ENCODE results near the gene ALDH3B2. TPM values are rescaled to one million over a fixed set of nuclear protein-coding genes. Genes with fewer than 3 reads are reported as not detected.
"Not testable (repeated sequence)": the region's sequence is repeated elsewhere in the genome, so short reads cannot be mapped to it uniquely, and the experiment has no call there.

Gene ALDH3B2
- not detected for total RNA-seq

GRCh38 chr11:67674442-67674871 is at the start of gene ALDH3B2:
Gene ALDH3B2, minus strand, starts transcription at chr11:67674623. Its CDS starts 7,688 bp downstream, at chr11:67666935.
- DNase-seq (ENCODE audit: low spot score): no peak
- no peak for ATAC-seq

DNA sequence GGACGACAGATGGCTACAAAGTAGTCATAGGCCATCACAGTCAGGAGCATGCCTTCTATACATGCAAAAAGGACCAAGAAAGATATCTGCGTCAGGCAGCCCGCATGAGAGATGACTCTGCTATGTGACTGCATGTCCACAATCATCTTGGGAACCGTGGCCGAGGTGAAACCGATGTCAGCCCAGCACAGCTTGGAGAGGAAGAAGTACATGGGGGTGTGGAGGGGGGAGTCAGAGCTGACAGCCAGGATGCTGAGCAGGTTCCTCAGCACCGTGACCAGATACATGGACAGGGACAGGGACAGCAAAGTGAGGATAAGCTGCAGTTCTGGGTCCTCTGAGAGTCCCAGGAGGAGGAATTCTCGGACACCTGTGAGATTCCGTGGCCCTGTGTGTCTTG is 48.6 kb upstream of the ALDH3B2 start:
- not testable (repeated sequence) for DNase-seq (ENCODE audit: low spot score); ATAC-seq

DNA sequence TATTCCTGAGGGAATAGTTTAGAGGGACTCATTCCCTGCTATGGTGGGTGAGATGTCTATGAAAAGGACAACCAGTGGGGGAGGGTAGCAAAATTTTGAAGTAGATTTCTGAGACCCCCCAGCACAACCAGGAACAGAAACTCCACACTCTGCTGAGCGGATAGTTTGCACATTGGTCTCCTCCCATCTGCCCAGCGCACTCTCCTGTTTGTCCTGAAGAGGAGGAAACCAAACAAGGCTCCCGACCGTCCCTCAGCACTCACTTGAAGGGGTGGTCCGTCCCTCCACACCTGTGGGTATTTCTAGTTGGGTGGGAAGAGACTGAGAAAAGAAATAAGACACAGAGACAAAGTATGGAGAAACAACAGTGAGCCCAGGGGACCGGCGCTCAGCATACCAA is 41.8 kb upstream of the ALDH3B2 start:
- not testable (repeated sequence) for DNase-seq (ENCODE audit: low spot score); ATAC-seq

DNA sequence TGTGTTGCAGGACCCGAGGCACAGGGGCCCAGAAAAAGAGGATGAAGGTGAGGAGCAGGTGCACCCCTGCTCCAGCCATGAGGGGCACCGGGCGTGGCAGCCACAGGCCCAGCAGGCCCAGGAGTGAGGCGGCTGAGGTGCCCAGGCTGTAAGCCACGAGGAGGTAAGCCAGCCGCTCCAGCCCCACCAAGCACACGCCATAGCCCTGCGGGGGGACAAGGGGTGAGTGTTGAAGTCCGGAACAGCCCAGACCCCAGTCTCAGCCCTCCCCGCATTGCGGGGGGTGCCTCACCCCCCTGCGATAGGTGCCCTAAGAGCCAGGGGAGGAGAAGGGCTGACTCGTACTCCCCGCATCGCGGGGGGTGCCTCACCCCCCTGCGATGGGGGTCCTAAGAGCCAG is 41.4 kb upstream of the ALDH3B2 start:
- not testable (repeated sequence) for DNase-seq (ENCODE audit: low spot score); ATAC-seq

GRCh38 chr11:67713892-67714509 is 39.6 kb upstream of the ALDH3B2 start:
- not testable (repeated sequence) for ATAC-seq
- DNase-seq (ENCODE audit: low spot score): peak; percentile 55

DNA sequence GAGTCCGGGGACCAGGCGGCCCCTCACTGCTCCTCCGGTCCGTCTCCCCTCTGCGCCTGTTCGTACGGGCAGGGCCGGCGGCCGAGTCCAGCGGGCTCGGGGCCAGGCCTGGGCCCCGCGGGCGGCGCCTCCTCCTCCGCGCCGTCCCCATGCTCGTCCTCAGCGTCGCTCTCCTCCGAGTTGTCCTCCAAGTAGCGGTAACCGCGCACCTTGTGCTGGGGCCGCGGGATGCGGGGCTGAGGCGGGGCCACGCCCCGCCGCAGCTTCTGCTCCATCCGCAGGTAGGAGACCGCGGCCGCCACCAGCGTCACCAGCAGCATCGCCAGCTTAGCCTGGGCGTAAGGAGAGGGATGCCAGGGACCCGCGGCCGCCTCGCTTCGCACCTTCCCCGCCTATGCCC is 37.3 kb upstream of the ALDH3B2 start:
- not testable (repeated sequence) for ATAC-seq; DNase-seq (ENCODE audit: low spot score)

GRCh38 chr11:67711212-67711611 is 36.8 kb upstream of the ALDH3B2 start:
- not testable (repeated sequence) for DNase-seq (ENCODE audit: low spot score); ATAC-seq

GRCh38 chr11:67709806-67710205 is 35.4 kb upstream of the ALDH3B2 start:
- not testable (repeated sequence) for DNase-seq (ENCODE audit: low spot score); ATAC-seq

DNA sequence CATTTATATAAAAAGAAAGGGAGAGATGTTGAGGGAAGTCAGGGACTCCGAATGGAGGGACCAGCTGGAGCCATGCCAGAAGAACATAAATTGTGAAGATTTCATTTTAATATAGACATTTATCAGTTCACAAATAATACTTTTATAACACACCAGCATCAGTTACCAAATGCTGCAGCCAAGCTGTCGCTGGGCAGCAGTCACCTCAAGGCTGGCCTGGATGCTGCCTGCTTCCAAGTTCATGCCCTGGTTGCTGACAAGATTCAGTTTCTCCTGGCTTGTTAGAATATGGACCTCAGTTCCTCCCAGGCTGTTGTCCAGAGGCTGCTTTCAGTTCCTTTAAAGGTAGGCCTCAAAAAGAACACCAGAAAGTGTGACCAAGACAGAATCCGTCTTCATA is 30.8 kb upstream of the ALDH3B2 start:
- DNase-seq (ENCODE audit: low spot score): no peak
- no peak for ATAC-seq

DNA sequence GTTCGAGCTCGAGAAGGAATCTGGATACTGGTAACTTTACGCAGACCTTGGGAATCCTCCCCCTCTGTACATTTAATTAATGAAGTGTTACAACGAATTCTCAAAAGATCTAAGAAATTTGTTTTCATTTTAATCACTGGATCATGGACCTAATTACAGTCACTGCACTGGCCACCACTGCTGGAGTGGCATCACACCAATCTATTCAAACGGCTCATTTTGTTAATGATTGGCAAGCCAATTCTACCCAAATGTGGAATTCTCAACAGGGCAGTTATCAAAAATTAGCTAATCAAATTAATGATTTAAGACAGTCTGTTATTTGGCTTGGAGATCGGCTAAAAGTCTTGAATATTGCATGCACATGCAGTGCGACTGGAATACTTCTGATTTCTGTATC is 30.1 kb upstream of the ALDH3B2 start:
- DNase-seq (ENCODE audit: low spot score) (no peak), ATAC-seq (no peak)

GRCh38 chr11:67703709-67704108 is 29.3 kb upstream of the ALDH3B2 start:
- not testable (repeated sequence) for DNase-seq (ENCODE audit: low spot score); ATAC-seq

GRCh38 chr11:67700548-67701262 is 26.3 kb upstream of the ALDH3B2 start:
- ATAC-seq (no peak), DNase-seq (ENCODE audit: low spot score) (no peak)

GRCh38 chr11:67700141-67700540 is 25.7 kb upstream of the ALDH3B2 start:
- DNase-seq (ENCODE audit: low spot score) (no peak), ATAC-seq (no peak)

- ATAC-seq: no peak
- DNase-seq (ENCODE audit: low spot score): no peak
Observed at GRCh38 chr11:67699521-67699920, 25.1 kb upstream of the ALDH3B2 start.

DNA sequence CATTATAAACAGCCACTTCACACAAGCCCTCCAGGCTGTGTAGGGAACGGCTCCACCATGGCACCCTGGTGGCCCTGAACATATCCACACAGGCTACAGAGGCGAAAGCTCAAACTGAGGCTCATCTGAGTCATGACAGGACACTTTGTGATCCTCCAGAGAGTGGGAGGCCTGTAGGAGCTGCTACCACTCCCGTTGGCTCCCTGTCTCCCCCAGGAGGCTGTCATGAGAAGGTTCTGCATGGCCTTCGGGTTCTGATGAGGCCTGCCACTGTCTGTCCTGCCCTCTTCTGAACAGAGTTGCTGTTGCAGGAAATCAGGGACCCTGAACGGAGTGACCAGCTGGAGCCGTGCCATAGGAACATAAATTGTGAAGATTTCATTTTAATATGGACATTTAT is 23.8 kb upstream of the ALDH3B2 start:
- ATAC-seq: no peak

GRCh38 chr11:67697846-67698245 is 23.4 kb upstream of the ALDH3B2 start:
- DNase-seq (ENCODE audit: low spot score) (no peak), ATAC-seq (no peak)

More for the DNA sequence above, 23.8 kb upstream of the ALDH3B2 start:
- no peak for DNase-seq (ENCODE audit: low spot score)

DNA sequence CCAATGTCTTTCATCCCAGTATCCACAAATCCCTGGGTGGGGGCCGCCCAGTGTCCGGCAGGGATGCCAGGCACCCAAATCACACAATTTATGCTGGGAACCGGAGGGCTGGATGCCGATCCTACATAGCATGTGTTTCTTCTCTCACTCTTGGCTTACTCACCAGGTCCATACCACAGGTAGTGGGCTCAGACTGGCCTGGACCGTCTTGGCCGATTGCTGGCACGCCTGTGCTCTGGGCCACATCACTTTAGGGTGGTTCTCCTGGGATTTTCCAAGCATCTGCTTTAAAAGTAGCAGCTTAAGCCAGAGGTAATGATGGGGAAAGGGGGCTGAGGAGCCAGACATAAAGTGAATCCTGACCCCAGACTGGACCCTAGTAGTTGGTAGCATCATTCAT is 22.6 kb upstream of the ALDH3B2 start:
- ATAC-seq (no peak), DNase-seq (ENCODE audit: low spot score) (no peak)

- ATAC-seq: no peak
- DNase-seq (ENCODE audit: low spot score): no peak
Observed at GRCh38 chr11:67695606-67696005, 21.2 kb upstream of the ALDH3B2 start.

DNA sequence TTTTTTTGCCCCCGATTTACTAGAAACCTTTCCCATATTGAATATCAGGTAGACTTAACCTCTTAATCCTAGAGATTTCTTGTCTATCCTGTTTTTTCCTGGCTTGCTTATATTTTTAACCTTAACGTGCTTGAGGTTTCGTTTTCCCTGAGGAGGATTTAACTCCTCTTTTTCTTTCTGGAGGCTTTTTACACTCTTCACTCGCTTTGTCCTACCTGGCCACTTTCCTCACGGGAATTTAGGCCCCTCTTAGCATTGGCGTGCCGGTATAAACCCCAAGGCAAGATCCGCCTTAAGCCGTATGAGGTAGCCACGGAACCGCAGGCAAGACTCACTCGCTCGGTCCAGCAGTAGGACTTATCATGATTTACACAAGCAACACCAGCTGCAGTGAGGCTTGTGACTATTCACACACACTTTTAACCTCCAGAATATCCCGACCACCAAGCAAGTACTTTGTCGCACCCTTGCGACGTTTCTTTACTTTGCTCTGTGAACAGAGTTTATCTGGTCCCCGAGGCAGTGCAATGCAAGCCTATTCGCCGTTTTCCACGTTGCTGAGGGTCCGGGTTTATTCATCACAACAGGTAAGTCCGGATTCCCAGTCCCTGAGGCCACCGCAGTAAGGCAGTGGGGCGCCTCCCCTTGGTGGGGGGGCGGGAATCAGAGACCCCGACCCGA is 20.6 kb upstream of the ALDH3B2 start:
- no peak for DNase-seq (ENCODE audit: low spot score)
- no peak for ATAC-seq

DNA sequence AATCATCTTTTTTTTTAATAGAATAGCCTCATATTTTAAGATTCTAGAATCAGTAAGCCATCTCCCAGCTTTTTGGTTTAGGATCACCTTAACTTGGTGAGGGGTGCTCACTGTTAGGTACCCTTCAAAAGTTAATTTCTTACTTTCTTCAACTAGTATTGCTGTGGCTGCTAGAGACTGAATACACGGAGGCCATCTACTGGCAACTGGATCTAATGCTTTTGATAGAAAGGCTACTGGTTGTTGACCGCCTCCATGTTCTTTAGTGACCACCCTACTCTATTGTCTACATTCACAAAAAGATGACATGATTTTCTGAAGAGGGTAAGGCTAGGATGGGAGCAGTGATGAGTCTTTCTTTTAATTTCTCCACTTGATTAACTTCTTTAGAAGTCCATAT is 16.7 kb upstream of the ALDH3B2 start:
- DNase-seq (ENCODE audit: low spot score) (no peak), ATAC-seq (no peak)

GRCh38 chr11:67689178-67689577 is 14.8 kb upstream of the ALDH3B2 start:
- DNase-seq (ENCODE audit: low spot score): no peak
- ATAC-seq: no peak

- ATAC-seq (no peak), DNase-seq (ENCODE audit: low spot score) (no peak)
Observed at GRCh38 chr11:67687986-67688385, 13.6 kb upstream of the ALDH3B2 start.
